Endometrial microvascular endothelial cells (primary cell): Measurements from ENCODE around the gene MBD3. TPM values are rescaled to one million over a fixed set of nuclear protein-coding genes. Genes with fewer than 3 reads are reported as not detected.

Experiments
- in situ Hi-C: cut with HindIII; loops from 2 replicates; pipeline ENCODE4 v1.10.0; 2017; ENCODE audit warnings: low sequenced_read_pairs, low pct_unique_long_range_greater_than_20kb; ENCODE audit errors: inconsistent ontology term
- total RNA-seq: library from RNA; depleted of rRNA; stranded (reverse); fragments of >200 nt; gene quantifications from one replicate; pipeline ENCODE4 v1.2.3, GENCODE V29; 2015; ENCODE audit errors: inconsistent ontology term

MBD3 gene
- total RNA-seq, 1 donor from 2014 or later = 120 TPM

DNA sequence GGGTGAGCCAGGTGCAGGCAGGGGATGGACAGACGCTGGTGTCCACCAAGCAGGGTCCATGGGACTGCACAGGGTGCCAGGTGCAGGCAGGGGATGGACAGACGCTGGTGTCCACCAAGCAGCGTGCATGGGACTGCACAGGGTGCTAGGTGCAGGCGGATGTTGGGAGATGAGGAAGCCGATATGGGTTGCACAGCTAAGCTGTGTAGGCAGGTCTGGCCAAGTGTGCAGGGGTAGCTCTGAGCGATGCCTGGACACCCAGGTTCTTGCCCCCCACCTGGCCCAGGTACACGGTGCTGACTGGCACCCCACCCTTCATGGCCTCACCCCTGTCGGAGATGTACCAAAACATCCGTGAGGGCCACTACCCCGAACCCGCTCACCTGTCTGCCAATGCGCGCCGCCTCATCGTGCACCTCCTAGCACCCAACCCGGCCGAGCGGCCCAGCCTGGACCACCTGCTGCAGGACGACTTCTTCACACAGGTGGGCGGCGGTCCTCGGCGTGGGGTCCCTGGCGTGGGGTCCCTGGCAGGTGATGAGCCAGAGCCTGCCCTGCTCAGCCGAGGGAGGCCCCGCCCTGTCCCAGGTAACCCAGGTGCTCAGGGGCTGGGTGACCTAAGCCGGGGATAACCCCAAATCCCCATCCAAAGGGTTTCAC lies 64.9 kb downstream of the MBD3 start:
- in situ Hi-C loops = no loop called here

DNA sequence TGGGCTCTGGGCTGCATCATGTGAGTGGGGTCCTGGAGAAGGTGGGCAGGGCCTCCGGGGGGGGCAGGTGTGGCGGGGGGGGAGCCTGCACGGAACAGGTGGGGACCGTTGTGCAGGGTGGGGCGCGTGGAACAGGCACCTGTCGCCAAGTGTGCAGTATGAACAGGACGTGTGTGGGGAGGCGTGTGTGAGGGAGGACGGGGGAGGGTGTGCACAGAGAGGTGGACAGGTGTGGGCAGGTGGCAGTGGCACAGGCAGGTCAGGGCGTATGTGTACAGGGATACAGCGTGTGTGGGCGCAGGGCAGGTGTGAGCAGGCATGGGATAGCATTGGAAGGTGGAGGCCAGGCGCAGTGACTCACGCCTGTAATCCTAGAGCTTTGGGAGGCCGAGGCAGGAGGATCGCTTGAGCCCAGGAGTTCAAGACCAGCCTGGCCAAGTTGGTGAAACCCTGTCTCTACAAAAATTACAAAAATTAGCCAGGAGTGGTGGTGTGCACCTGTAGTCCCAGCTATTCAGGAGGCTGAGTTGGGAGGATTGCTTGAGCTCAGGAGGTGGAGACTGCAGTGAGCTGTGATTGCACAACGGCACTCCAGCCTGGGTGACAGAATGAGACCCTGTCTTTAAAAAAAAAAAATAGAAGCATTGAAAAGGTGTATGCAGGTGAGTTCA lies 65.6 kb downstream of the MBD3 start:
- in situ Hi-C loops = no loop called here

DNA sequence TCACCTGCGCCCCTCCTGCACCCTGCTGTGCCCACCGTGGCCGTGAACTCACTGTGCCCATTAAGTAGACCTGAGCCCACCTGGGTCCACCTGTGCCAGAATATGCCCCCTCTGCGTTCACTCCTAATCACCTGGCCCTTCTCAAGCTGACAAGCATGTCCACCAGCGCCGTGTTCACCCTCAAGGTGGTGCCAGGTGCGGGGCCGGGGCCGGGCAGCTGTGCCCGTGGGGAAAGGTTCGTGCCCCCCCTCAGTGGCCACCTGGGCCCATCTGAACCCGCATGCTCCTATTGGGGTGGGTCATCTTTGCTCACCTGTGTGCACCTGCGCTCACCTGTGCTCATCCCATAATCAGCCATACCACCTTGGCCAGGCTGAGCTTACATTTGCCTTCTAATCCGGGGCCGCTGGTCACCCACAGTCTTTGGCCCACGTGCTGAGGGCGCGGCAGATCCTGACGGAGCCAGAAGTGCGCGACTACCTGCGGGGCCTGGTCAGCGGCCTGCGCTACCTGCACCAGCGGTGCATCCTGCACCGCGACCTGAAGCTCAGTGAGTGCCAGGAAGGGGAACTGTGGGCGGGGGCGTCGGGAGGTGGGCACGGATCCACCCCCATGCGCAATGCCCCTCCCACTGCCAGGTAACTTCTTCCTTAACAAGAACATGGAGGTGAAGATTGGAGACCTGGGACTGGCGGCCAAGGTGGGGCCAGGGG lies 66.4 kb downstream of the MBD3 start:
- in situ Hi-C loops = no loop called here

DNA sequence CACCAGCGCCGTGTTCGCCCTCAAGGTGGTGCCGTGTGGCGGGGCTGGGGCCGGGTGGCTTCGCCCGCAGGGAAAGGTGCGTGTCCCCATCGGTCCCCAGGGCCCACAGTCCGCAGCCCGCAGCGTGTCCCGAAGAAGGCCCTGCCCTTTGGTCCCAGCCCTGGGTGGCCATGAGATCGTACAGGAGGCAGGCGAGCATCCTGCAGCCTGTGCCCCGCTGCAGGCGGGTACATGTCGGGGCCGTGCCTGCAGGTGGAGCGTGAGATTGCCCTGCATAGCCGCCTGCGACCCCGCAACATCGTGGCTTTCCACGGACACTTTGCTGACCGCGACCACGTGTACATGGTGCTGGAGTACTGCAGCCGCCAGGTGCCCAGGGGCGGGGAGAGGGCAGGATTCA lies 67.3 kb downstream of the MBD3 start:
- in situ Hi-C loops = no loop called here

DNA sequence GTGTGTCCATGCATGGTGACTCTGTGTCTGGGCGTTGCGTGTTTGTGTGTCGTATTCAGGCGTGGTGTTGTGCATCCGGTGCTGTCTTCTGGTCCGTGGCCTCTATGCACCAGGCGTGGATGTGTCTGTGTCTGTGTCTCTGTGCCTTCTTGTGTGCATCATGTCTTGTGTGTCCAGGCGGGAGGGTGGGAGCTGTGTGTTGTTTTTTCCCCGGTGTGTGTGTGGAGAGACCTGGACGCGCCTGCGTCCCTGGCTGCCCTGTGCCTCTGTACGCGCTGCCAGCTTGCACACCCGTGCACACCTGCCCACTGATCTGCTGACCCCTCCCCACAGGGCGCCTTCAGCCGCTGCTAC lies 67.7 kb downstream of the MBD3 start:
- in situ Hi-C loops = no loop called here

DNA sequence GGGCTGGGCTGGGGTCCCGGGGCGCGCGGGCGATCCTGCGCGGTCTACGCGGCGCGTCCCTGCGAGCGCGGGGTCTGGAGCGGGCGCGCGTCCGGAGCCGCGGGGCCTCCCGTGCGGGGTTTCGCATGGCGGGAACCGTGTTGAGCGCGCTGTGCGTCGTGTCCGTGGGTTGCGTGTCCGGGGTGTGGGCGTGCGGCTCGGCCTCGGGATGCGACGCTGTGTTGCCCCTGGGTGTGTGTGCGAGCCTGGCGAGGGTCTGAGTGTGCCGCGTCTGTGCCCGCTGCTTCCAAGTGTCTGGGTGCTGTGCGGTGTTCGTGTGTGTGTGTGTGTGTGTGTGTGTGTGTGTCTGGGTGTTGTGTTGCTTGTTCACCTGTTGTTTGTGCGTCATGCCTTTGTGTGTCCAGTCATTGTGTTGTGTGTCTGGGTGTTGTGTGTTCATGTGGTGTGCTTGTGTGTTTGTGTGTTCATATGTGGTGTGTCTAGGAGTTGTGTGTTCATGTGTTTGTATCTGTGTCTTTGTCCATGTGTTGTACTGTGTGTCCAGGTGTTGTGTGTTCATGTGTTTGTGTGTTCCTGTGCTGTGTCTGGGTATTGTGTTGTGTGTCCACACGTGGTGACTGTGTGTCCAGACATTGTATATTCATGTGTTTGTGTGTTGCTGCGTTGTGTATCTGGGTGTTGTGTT lies 68.2 kb downstream of the MBD3 start:
- in situ Hi-C loops = no loop called here

Other genes with a start within 250 kb of the MBD3 start
- 113 TPM for gene NDUFS7, start 209.0 kb downstream of the MBD3 start, total RNA-seq
- 5.3 TPM for gene GAMT, start 191.3 kb downstream of the MBD3 start, total RNA-seq
- gene DAZAP1, start 185.3 kb downstream of the MBD3 start, total RNA-seq = 83.8 TPM
- gene RPS15, start 154.5 kb downstream of the MBD3 start, total RNA-seq = 3,355 TPM
- gene APC2, start 142.7 kb downstream of the MBD3 start, total RNA-seq = not detected
- gene C19orf25, start 113.7 kb downstream of the MBD3 start, total RNA-seq = 28.2 TPM
- gene PCSK4, start 102.5 kb downstream of the MBD3 start, total RNA-seq = not detected
- gene REEP6, start 101.7 kb downstream of the MBD3 start, total RNA-seq = 1.9 TPM
- not detected for gene ADAMTSL5, start 79.8 kb downstream of the MBD3 start, total RNA-seq
- gene PLK5, start 68.8 kb downstream of the MBD3 start, total RNA-seq = not detected
- 41.4 TPM for gene MEX3D, start 24.5 kb downstream of the MBD3 start, total RNA-seq
- 46.6 TPM for gene UQCR11, start 12.6 kb upstream of the MBD3 start, total RNA-seq
- 124 TPM for gene TCF3, start 59.8 kb upstream of the MBD3 start, total RNA-seq
- gene ONECUT3, start 160.6 kb upstream of the MBD3 start, total RNA-seq = not detected
- gene ATP8B3, start 219.4 kb upstream of the MBD3 start, total RNA-seq = 2.0 TPM